ENCODE data around the gene KRTDAP.
"Not testable (repeated sequence)": the region's sequence is repeated elsewhere in the genome, so short reads cannot be mapped to it uniquely, and the experiment has no call there.

KRTDAP gene

DNA sequence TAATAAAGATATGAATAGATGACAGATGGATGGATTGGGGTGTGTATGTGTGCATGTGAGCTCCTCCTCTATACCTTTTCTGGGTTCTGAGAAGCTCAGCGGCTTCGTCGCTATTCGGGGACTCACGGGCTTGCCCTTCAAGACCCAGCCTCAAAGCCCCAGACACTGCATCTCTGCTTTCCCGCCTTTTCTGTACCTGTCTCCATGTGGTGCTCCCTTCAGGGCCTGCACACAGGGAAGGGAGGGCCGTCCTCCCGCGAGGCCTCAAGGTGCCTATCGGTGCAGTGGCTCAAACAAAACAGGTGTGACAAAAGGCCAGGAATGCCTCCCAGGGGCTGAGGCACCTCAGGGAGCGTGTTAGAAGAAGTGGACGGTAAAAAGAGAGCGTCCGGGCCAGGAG is 16.2 kb downstream of the KRTDAP start:
- no peak overlapping the region for H3K4me3 ChIP-seq (ENCODE audit: low read depth, low read length)
- TF ChIP-seq, protein P1, sequence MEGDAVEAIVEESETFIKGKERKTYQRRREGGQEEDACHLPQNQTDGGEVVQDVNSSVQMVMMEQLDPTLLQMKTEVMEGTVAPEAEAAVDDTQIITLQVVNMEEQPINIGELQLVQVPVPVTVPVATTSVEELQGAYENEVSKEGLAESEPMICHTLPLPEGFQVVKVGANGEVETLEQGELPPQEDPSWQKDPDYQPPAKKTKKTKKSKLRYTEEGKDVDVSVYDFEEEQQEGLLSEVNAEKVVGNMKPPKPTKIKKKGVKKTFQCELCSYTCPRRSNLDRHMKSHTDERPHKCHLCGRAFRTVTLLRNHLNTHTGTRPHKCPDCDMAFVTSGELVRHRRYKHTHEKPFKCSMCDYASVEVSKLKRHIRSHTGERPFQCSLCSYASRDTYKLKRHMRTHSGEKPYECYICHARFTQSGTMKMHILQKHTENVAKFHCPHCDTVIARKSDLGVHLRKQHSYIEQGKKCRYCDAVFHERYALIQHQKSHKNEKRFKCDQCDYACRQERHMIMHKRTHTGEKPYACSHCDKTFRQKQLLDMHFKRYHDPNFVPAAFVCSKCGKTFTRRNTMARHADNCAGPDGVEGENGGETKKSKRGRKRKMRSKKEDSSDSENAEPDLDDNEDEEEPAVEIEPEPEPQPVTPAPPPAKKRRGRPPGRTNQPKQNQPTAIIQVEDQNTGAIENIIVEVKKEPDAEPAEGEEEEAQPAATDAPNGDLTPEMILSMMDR (IDR thresholded peaks at IDR 0.05; ENCODE audit: control insufficient read depth, extremely low read depth, insufficient read depth): no peak
- DNase-seq (ENCODE audit: low read depth): no peak

DNA sequence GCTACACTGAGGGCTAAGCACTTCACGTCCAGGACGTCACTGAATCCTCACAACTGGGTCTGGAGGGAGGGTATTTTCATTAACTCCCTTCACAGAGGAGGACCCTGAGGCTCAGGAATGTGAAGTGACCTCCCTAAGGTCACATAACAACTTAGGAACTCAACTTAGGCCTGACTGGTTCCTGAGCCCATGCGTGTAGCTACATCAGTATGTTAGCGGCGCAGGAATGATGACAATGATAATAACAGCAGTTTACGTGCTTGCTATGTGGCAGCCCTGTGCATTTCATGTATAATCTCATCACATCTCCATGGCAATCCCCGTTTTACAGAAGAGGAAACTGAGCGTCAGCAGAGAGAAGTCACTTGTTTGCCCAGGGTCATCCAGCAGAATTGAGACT is 18.3 kb downstream of the KRTDAP start:
- no peak for DNase-seq (ENCODE audit: low read depth)
- H3K4me3 ChIP-seq (ENCODE audit: low read depth, low read length): no peak overlapping the region
- TF ChIP-seq, protein P1 (IDR thresholded peaks at IDR 0.05; ENCODE audit: control insufficient read depth, extremely low read depth, insufficient read depth): no peak

DNA sequence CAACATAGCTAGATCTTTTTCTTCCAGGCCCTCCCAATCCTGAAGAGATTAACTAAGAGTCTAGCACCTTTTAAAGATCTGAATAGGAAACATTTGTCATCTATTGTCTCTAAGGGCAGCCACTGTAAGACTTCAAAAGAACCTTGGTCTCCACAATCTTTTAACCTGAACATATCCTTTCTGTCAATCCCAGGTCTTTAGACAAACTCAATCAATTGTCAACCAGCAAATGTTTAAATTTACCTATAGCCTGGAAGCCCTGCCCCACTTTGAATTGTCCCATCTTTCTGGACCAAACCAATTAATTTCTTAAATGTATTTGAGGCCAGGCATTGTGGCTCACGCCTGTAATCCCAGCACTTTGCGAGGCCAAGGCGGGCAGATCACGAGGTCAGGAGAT is 19.2 kb downstream of the KRTDAP start:
- not testable (repeated sequence) for DNase-seq (ENCODE audit: low read depth); H3K4me3 ChIP-seq (ENCODE audit: low read depth, low read length)

DNA sequence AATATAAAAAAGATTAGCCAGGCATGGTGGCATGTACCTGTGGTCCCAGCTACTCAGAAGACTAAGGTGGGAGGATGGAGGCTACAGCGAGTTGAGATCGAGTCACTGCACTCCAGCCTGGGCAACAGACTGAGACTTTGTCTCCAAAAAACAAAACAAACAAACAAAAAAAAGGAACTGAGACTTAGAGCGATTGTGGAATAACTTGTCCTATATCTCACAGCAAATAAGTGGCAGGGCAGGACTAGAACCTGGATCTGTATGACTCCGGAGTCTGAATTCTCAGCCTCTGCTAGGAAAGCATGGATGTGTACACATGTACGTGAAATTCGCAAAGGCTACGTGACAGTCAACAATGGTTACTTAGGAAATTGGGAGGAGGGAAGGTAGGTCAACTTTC is 20.1 kb downstream of the KRTDAP start:
- no peak overlapping the region for H3K4me3 ChIP-seq (ENCODE audit: low read depth, low read length)
- no peak for DNase-seq (ENCODE audit: low read depth)
- TF ChIP-seq, protein P1 (IDR thresholded peaks at IDR 0.05; ENCODE audit: control insufficient read depth, extremely low read depth, insufficient read depth): no peak

DNA sequence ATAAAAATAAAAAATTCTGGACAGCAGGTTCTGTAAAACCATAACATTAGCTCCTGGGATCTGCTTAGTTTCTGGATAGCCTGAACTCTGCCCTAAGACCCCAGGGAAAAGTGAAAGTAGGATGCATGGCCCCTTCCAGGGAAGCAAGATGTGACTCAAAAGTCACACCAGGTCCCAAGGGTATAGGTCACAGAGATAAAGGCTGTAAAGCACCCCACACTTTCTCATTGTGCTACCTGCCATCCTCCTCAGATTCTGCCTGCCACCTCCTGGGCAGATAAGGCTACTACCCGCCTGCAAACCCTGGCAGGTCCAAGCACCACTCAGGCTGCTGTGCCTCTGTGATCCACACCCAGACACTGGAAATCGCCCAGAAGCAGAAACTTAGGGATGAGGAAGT is 21.6 kb downstream of the KRTDAP start:
- DNase-seq (ENCODE audit: low read depth): peak; percentile 22
- TF ChIP-seq, protein P1 (IDR thresholded peaks at IDR 0.05; ENCODE audit: control insufficient read depth, extremely low read depth, insufficient read depth): peak; percentile 88
- H3K4me3 ChIP-seq (ENCODE audit: low read depth, low read length): no peak overlapping the region

DNA sequence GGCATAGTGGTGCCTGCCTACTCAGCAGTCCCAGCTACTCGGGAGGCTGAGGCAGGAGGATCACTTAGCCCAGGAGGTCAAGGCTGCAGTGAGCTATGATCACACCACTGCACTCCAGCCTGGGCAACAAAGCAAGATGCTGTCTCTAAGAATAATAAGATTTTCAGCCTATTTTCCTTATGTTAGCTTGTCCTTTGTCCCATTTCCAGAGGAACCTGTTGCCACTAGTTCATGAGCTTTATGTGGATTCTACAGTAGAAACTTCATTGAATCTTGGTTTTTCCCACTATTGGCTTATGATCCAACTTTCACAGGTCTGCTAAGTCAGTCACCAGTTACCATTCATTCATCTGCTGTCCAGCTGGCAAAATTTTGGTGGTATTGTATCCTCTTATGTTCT is 24.0 kb downstream of the KRTDAP start:
- H3K4me3 ChIP-seq (ENCODE audit: low read depth, low read length): no peak overlapping the region
- TF ChIP-seq, protein P1 (IDR thresholded peaks at IDR 0.05; ENCODE audit: control insufficient read depth, extremely low read depth, insufficient read depth): no peak
- no peak for DNase-seq (ENCODE audit: low read depth)

DNA sequence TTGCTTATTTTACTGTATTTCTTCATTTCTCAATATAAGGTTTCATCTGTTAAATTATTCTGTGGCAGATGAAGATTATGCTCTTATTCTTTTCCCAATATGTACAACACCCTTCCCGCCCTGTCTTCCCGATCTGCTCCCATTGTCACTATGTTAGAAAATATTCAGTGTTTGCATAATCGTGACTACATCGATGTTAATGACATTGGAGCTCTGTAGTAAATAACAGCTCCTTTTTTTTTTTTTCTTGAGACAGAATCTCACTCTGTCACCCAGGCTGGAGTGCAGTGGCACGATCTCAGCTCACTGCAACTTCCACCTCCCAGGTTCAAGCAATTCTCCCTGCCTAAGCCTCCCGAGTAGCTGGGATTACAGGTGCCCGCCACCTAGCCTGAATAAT is 27.3 kb downstream of the KRTDAP start:
- DNase-seq (ENCODE audit: low read depth); H3K4me3 ChIP-seq (ENCODE audit: low read depth, low read length): not testable (repeated sequence)

DNA sequence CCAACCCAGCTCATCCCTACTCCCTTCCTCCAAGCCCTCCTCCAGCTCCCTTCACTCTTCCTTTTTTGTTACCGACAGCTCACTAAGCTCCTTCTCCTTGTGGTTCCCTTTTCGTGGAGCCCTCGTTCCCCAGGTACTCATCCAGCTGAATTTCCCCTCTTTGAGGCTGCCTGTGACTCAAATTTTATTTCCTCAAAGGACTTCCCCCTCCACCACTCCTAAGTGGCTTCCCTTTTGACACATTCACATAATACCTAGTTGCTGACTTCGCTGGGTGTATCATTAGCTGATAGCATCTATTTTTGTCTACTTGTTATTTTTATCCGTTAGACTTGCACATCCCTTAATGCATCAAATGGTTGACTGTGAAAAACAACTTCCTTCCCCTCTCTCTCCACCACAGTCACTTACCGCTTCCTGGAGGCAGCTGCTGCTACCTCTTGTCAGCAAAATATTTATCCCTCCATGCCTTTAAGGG is 27.7 kb downstream of the KRTDAP start:
- no peak overlapping the region for H3K4me3 ChIP-seq (ENCODE audit: low read depth, low read length)
- DNase-seq (ENCODE audit: low read depth): no peak

DNA sequence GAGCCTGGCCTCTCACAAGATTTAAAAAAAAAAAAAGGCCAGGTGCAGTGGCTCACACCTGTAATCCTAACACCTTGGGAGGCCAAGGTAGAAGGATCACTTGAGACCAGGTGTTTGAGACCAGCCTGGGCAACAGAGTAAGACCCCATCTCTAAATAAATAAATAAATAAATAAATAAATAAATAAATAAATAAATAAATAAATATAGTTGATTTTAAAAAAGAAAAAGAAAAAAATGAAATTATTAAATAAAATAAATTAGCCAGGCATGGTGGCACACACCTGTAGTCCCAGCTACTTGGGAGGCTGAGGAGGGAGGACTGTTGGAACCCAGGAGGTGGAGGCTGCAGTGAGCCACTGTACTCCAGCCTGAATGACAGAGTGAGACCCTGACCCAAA is 28.5 kb downstream of the KRTDAP start:
- H3K4me3 ChIP-seq (ENCODE audit: low read depth, low read length); DNase-seq (ENCODE audit: low read depth): not testable (repeated sequence)

More for the DNA sequence above, 27.7 kb downstream of the KRTDAP start:
- TF ChIP-seq, protein P1 (IDR thresholded peaks at IDR 0.05; ENCODE audit: control insufficient read depth, extremely low read depth, insufficient read depth): no peak

Measured in LNCaP clone FGC (cell line).